Mucosa of stomach (tissue), 1 donor: Measurements from ENCODE around the gene SCD5.
"Not testable (repeated sequence)": the region's sequence is repeated elsewhere in the genome, so short reads cannot be mapped to it uniquely, and the experiment has no call there.

Experiments used
- H3K27me3 ChIP-seq: one replicate; pipeline ENCODE4 v1.7.0; 2013; ENCODE audit warnings: mild to moderate bottlenecking, low read length; ENCODE audit not compliant: control insufficient read depth, insufficient read depth
- H3K36me3 ChIP-seq: one replicate; pipeline ENCODE4 v1.7.0; 2013; ENCODE audit warnings: low read length; ENCODE audit not compliant: control insufficient read depth, insufficient read depth
- H3K4me1 ChIP-seq: one replicate; pipeline ENCODE4 v1.7.0; 2013; ENCODE audit warnings: mild to moderate bottlenecking, low read length; ENCODE audit not compliant: control insufficient read depth, insufficient read depth
- H3K4me3 ChIP-seq: one replicate; pipeline ENCODE4 v1.7.0; 2013; ENCODE audit warnings: low read length
- H3K9ac ChIP-seq: one replicate; pipeline ENCODE4 v1.7.0; 2013; ENCODE audit warnings: mild to moderate bottlenecking, low read length, moderate library complexity
- H3K9me3 ChIP-seq: one replicate; pipeline ENCODE4 v1.7.0; 2013; ENCODE audit warnings: mild to moderate bottlenecking, low read length, moderate library complexity; ENCODE audit not compliant: control insufficient read depth
- donor health status: Pancreatic carcinoma.

The SCD5 gene

GRCh38 chr4:82798168-82799005 is at the start of gene SCD5:
Gene SCD5 (minus strand): TSS chr4:82798796. CDS start chr4:82798537, 259 bp downstream.
- H3K4me1 ChIP-seq: peaks cover 17% of the 10 kb centered on the region
- H3K9me3 ChIP-seq: no peaks in the 10 kb centered on the region
- H3K27me3 ChIP-seq: peaks cover 29% of the 10 kb centered on the region
- H3K4me3 ChIP-seq: peak within 1 kb of the TSS; percentile 5
- H3K9ac ChIP-seq: peak within 1 kb of the TSS; percentile 12
- H3K36me3 ChIP-seq: no peaks in the 10 kb centered on the region

DNA sequence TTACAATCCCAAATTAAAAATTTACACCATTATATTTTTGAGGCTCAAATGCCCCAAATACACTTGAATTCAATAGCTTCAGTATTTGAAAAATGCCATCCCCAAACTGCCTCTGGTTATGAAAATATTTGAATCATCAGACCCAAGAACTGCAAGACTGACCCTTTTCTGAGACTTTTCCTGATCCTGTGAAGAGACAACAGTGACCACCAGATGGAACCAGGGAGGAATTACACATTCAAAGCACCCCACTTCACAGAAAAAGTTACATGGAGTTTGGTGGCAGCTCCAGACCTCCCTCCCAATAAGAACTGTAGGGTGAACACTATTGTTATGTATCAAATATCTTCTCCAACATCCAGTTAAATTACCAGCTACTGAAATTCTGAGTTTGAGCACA is 44.0 kb upstream of the SCD5 start:
- Histone ChIP-seq H3K4me3 (no peak overlapping the region), H3K27me3 (no peaks in the 10 kb centered on the region), H3K9ac (no peak overlapping the region), H3K36me3 (peaks cover 5% of the 10 kb centered on the region), H3K4me1 (no peaks in the 10 kb centered on the region), H3K9me3 (no peaks in the 10 kb centered on the region)

- Histone ChIP-seq H3K4me3 (no peak overlapping the region), H3K9me3 (no peaks in the 10 kb centered on the region), H3K36me3 (peaks cover 5% of the 10 kb centered on the region), H3K27me3 (no peaks in the 10 kb centered on the region), H3K4me1 (no peaks in the 10 kb centered on the region), H3K9ac (no peak overlapping the region)
Observed at GRCh38 chr4:82839624-82840023, 41.0 kb upstream of the SCD5 start.

GRCh38 chr4:82833696-82834313 is 35.2 kb upstream of the SCD5 start:
- no peaks in the 10 kb centered on the region for H3K27me3 ChIP-seq
- no peak overlapping the region for H3K9ac ChIP-seq
- H3K36me3 ChIP-seq: no peaks in the 10 kb centered on the region
- no peaks in the 10 kb centered on the region for H3K9me3 ChIP-seq
- H3K4me3 ChIP-seq: no peak overlapping the region
- no peaks in the 10 kb centered on the region for H3K4me1 ChIP-seq

- H3K36me3 ChIP-seq, H3K4me3 ChIP-seq, H3K9ac ChIP-seq, H3K9me3 ChIP-seq, H3K27me3 ChIP-seq, H3K4me1 ChIP-seq: not testable (repeated sequence)
Observed at GRCh38 chr4:82833060-82833459, 34.5 kb upstream of the SCD5 start.

- Histone ChIP-seq H3K36me3 (peaks cover 23% of the 10 kb centered on the region), H3K4me3 (no peak overlapping the region), H3K27me3 (no peaks in the 10 kb centered on the region), H3K4me1 (no peaks in the 10 kb centered on the region), H3K9ac (no peak overlapping the region), H3K9me3 (no peaks in the 10 kb centered on the region)
Observed at GRCh38 chr4:82825425-82825824, 26.8 kb upstream of the SCD5 start.

GRCh38 chr4:82823062-82823461 is 24.5 kb upstream of the SCD5 start:
- no peaks in the 10 kb centered on the region for H3K4me1 ChIP-seq
- no peak overlapping the region for H3K9ac ChIP-seq
- H3K9me3 ChIP-seq: no peaks in the 10 kb centered on the region
- H3K4me3 ChIP-seq: no peak overlapping the region
- peaks cover 23% of the 10 kb centered on the region for H3K36me3 ChIP-seq
- no peaks in the 10 kb centered on the region for H3K27me3 ChIP-seq

- no peaks in the 10 kb centered on the region for H3K9me3 ChIP-seq
- no peak overlapping the region for H3K9ac ChIP-seq
- peaks cover 16% of the 10 kb centered on the region for H3K36me3 ChIP-seq
- H3K4me3 ChIP-seq: no peak overlapping the region
- no peaks in the 10 kb centered on the region for H3K27me3 ChIP-seq
- no peaks in the 10 kb centered on the region for H3K4me1 ChIP-seq
Observed at GRCh38 chr4:82820689-82821088, 22.1 kb upstream of the SCD5 start.

DNA sequence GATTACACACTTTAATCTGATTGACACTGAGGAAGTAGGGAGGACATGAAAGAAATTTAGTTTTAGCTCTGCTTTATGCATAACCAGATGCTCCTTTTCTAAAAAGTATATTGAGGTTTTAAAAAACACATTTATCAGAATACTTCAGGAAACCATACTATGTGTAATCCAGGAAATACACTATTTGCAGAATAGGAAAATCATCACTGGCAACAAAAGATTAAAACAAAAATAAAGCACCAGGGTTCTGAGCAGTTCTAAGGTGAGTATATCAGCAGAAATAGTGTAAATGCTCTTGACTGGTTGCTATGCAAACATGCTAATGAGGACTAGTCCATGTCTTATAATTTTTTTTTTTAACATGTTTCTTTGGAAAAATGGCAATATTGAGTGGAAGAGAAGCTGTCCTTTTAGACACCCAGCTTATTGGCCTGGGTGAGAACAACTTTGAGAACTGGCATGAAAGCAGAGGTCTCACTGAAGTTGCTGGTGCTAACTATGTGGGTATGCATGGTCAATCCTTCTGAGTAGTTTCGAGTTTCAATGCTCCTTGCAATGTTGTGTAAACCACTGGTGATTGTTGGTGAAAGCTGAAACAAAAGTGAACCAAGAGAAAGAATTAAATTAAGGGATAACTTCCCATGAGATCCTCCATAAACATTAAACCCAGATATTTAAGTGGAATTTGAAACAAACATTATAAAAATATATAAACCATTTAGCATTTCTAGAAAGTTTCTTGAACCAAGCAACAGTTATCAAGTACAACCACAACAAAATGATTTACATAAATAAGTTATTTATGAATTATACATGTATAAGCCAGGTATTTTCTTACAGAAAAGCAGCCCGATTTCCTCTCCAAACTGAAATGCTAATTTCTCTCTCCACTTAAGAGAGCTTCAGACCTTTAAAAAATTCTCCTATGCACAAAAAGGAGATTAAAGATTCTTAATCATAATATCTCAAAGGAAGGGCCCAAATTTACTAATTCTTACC is 20.4 kb upstream of the SCD5 start:
- peaks cover 15% of the 10 kb centered on the region for H3K36me3 ChIP-seq
- H3K4me1 ChIP-seq: no peaks in the 10 kb centered on the region
- H3K9me3 ChIP-seq: no peaks in the 10 kb centered on the region
- H3K27me3 ChIP-seq: no peaks in the 10 kb centered on the region
- no peak overlapping the region for H3K4me3 ChIP-seq
- no peak overlapping the region for H3K9ac ChIP-seq

DNA sequence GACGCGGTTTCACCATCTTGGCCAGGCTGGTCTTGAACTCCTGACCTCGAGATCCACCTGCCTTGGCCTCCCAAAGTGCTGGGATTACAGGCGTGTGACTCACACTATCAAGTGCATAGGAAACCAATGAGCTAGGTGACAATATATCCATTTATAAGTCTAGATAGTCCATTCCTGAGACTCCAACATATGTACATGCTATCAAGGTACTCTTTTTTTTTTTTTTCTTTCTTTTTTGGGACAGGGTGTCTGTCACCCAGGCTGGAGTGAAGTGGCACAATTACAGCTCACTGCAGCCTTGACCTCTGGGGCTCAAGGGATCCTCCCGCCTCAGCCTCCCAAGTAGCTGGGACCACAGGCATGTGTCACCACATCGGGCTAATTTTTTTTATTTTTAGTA is 18.3 kb upstream of the SCD5 start:
- not testable (repeated sequence) for H3K9ac ChIP-seq, H3K36me3 ChIP-seq, H3K27me3 ChIP-seq, H3K4me3 ChIP-seq, H3K4me1 ChIP-seq, H3K9me3 ChIP-seq

DNA sequence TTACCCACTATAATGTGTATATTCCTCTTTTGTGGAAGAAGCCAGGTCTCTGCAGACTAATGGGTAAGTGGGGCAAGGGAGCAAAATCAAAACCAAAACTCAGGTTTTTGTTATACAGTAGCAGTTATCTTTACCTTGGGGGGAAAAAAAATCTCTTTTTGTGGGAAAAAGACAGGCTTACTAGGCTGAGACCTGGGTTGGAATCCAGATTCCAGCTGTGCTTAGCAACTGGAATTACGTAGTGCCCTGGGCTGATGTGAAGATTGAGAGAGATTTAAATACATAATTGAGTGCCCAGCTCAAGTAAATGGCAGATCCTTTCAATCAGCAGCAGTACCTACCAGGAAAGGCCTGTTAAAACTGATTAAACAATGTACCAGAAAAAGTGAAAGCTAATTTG is 15.4 kb upstream of the SCD5 start:
- Histone ChIP-seq H3K27me3 (no peaks in the 10 kb centered on the region), H3K36me3 (no peaks in the 10 kb centered on the region), H3K4me3 (no peak overlapping the region), H3K9me3 (no peaks in the 10 kb centered on the region), H3K4me1 (no peaks in the 10 kb centered on the region), H3K9ac (no peak overlapping the region)
